Panc1 (cell line): ENCODE results near the gene PRICKLE3. TPM values are rescaled to one million over a fixed set of nuclear protein-coding genes. Genes with fewer than 3 reads are reported as not detected.

Source experiments
- ATAC-seq: fragments of 200-7000 bp; cut with Tn5 transposase; 2 replicates; pipeline ENCODE4 v1.9.1; 2020; ENCODE audit warnings: mild to moderate bottlenecking, moderate library complexity
- BruUV-seq: library from RNA; stranded (reverse); fragments of 400-500 nt; replicated peaks from 2 replicates; lab custom pipeline; 2021; lab: Mats Ljungman, UMichigan
- CTCF ChIA-PET: fragments of 300-600 bp; sonication (Branson Sonifier 250); formaldehyde crosslinking; loops from one replicate; lab custom pipeline; 2022; ENCODE audit warnings: antibody characterized with exemption; lab: Charles Lee
- POLR2A ChIA-PET: fragments of 300-600 bp; sonication (Branson Sonifier 250); formaldehyde crosslinking; loops from one replicate; lab custom pipeline; 2022; ENCODE audit warnings: antibody characterized with exemption; lab: Charles Lee
- DNase-seq: peaks from one replicate; pipeline ENCODE4 v3.0.0-alpha.2; 2010; ENCODE audit warnings: low read depth, low spot score
- H3K27ac ChIP-seq: 2 replicates; pipeline ENCODE4 v1.5.1; 2011; ENCODE audit warnings: mild to moderate bottlenecking, low read length, inconsistent platforms
- H3K27me3 ChIP-seq: fragments of 200-500 bp; sonication (Bioruptor generic); 2 replicates; pipeline ENCODE4 v1.6.0; 2014; ENCODE audit warnings: low read length, inconsistent platforms; ENCODE audit not compliant: control insufficient read depth, insufficient read depth
- H3K36me3 ChIP-seq: fragments of 200-500 bp; sonication (Bioruptor generic); 2 replicates; pipeline ENCODE4 v1.5.1; 2014; ENCODE audit warnings: inconsistent platforms, mild to moderate bottlenecking, low read length, moderate library complexity; ENCODE audit not compliant: control insufficient read depth, insufficient read depth
- H3K4me1 ChIP-seq: 2 replicates; pipeline ENCODE4 v1.5.1; 2011; ENCODE audit warnings: inconsistent platforms, mild to moderate bottlenecking, low read length, moderate library complexity; ENCODE audit not compliant: control insufficient read depth, insufficient read depth
- H3K4me3 ChIP-seq, 2 experiments: 2 replicates each; pipeline ENCODE4 v1.5.1; 2011 to 2012; ENCODE audit warnings: low read depth in 2 of 2, low read length in 2 of 2, mild to moderate bottlenecking in 2 of 2, inconsistent platforms in 1 of 2, moderate library complexity in 1 of 2
- H3K9me3 ChIP-seq: fragments of 200-500 bp; sonication (Bioruptor generic); 2 replicates; pipeline ENCODE4 v1.5.1; 2014; ENCODE audit warnings: low read depth, mild to moderate bottlenecking, inconsistent platforms, low read length, moderate library complexity; ENCODE audit not compliant: control insufficient read depth, insufficient read depth
- CTCF ChIP-seq: fragments of 450-650 bp; IDR thresholded peaks from 2 replicates; pipeline ENCODE4 v1.5.1; 2017; ENCODE audit warnings: mild to moderate bottlenecking
- POLR2AphosphoS5 ChIP-seq: IDR thresholded peaks from 2 replicates; pipeline ENCODE4 v1.6.1; 2012; ENCODE audit warnings: mild to moderate bottlenecking, low read depth, low read length, moderate library complexity
- REST ChIP-seq, 2 experiments: IDR thresholded peaks; 2 replicates each; pipeline ENCODE4 v1.6.1; 2011 to 2012; ENCODE audit warnings: low read depth in 2 of 2, control low read depth in 1 of 2, low read length in 1 of 2, mild to moderate bottlenecking in 1 of 2, moderate library complexity in 1 of 2; ENCODE audit not compliant: insufficient read depth in 1 of 2
- SIN3A ChIP-seq: IDR thresholded peaks from 2 replicates; pipeline ENCODE4 v1.6.1; 2012; ENCODE audit warnings: low read depth, mild to moderate bottlenecking, low read length, moderate library complexity, borderline replicate concordance; ENCODE audit not compliant: insufficient read depth
- TCF7L2 ChIP-seq: IDR thresholded peaks from 2 replicates; pipeline ENCODE4 v1.6.1; 2011; ENCODE audit warnings: mild to moderate bottlenecking, low read depth, low read length, inconsistent platforms
- in situ Hi-C: cut with HindIII; loops from 2 replicates; pipeline ENCODE4 v1.10.0; 2016; ENCODE audit warnings: low sequenced_read_pairs, low pct_unique_long_range_greater_than_20kb
- intact Hi-C: fragments of 100-400 bp; cut with micrococcal nuclease; formaldehyde crosslinking; loops from one replicate; pipeline ENCODE4 v1.10.0; 2022; ENCODE audit not compliant: unreplicated experiment
- total RNA-seq: library from RNA; stranded (reverse); gene quantifications from one replicate; pipeline ENCODE4 v1.2.1, GENCODE V29; 2021; ENCODE audit not compliant: unreplicated experiment

Gene PRICKLE3
- total RNA-seq, 1 experiment from 2014 or later = 40.1 TPM

- Histone ChIP-seq H3K4me1 (peaks cover 35% of the 10 kb centered on the region), H3K27me3 (no peaks in the 10 kb centered on the region), H3K36me3 (peaks cover 4% of the 10 kb centered on the region; the same call in 1 of the 2 replicates), H3K27ac (peak overlapping the region; percentile 70), H3K9me3 (no peaks in the 10 kb centered on the region), H3K4me3 (no peak overlapping the region)
- in situ Hi-C loops = no loop called here
- POLR2A ChIA-PET = no interaction called here
- TF ChIP-seq POLR2AphosphoS5 (0 out of 2 replicates have a peak, but pooled peaks have one; percentile 5), REST (IDR thresholded peaks at IDR 0.05; ENCODE audit: insufficient read depth in 1 of 2, low read depth in 2 of 2, low read length in 1 of 2) (no peak), SIN3A (no peak), TCF7L2 (no peak), CTCF (peak; percentile 50)
- DNase-seq (no peak), ATAC-seq (peak; percentile 63)
- BruUV-seq = no TSS peak
- intact Hi-C loops = no loop called here
- CTCF ChIA-PET = interaction anchor here (0.7 kb wide), 1 partner anchor 134 kb away, joined by 3 read pairs; the partner anchor contains the start of gene TFE3
Measured at GRCh38 chrX:49177338-49177833, 8.8 kb downstream of the PRICKLE3 start.

GRCh38 chrX:49176421-49177326 is 9.5 kb downstream of the PRICKLE3 start:
- BruUV-seq = no TSS peak
- Histone ChIP-seq H3K4me1 (peaks cover 35% of the 10 kb centered on the region), H3K9me3 (no peaks in the 10 kb centered on the region), H3K27me3 (no peaks in the 10 kb centered on the region), H3K36me3 (peaks cover 4% of the 10 kb centered on the region; the same call in 1 of the 2 replicates), H3K27ac (peak overlapping the region; percentile 70), H3K4me3 (no peak overlapping the region)
- ChIA-PET POLR2A (no interaction called here), CTCF (interaction anchor here (0.7 kb wide), 1 partner anchor 133 kb away, joined by 3 read pairs; the partner anchor contains the start of gene TFE3)
- intact Hi-C loops = no loop called here
- DNase-seq (no peak), ATAC-seq (peak; percentile 53)
- in situ Hi-C loops = no loop called here
- no peak for TF ChIP-seq SIN3A
- no peak for TF ChIP-seq CTCF
- no peak for TF ChIP-seq REST (IDR thresholded peaks at IDR 0.05; ENCODE audit: insufficient read depth in 1 of 2, low read depth in 2 of 2, low read length in 1 of 2)
- no peak for TF ChIP-seq TCF7L2
- peak; percentile 47; the same call in 1 of the 2 replicates for TF ChIP-seq POLR2AphosphoS5
